Measurements from ENCODE around the gene FOXP1.
A peak's percentile ranks its signal among the peaks of the same experiment; 100 is the strongest.

Gene FOXP1

DNA sequence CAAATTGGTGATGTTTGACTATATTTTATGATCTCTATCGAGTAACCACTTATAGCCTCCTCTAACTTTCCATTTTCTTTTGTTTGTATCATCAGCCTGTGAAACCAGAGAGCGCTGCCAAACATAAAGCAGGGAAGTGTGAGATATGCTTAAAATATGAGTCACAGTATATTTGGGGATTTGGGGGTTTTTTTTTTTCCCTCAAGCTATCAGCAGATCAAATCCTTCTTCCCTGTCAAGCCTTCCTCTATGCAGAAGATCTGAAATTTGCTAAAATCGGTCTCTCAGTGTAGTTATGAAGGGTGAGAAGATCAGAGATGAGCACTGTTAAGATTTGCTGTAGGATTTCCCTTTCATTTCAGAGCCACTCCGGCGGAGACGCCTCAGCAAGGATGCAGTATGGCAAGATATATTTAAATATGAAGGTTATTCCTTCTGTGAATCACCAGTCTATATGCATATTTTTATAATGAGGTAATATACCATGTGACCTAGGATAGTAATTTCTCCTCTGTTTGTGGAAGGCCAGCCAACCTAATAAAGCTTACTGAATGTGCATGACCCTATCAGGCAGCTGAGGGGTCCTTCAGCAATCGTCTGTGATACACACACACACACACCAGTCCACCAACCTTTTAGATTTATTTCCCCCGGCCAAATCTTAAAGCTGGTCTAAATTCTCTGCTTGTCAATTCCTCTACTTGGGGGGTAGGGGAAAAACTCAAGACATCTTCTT is 474.1 kb downstream of the FOXP1 start:
- DNase-seq: no peak

DNA sequence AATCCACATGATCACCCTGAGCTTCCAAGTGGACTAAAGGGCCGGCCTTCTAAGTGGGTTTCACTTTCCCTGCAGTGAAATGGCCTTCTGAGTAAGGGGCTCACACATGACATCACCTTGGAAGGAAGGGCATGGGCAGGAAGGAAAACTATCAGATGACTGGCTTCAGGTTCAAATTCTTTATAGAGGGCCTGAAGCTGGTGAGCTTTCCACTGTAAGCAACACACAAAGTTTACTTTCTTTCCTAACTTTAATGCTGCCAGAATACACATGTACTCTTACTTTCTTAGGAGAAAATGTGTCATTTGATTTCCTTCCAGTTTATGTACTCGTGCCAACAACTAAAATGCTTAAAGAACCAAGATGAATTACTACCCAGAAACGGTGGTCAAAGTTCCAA is 475.6 kb downstream of the FOXP1 start:
- DNase-seq: no peak

DNA sequence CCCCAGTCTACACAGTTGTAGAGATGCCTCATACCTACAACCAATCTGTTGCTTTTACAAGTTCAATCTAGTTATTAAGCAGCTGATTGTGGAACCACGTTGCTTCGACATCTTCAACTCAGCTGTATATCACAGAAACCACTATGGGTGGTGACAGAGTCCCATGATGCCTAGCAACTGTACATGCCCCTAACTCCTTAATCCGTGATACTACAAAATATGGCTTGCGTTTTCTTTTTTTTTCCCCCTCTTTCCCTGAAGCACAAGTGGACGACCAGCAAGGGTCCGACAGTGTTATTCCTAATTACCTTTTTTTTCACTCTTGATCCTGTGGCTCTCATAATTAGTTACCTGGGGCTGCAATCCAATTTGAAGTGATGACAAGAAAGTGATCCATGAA is 478.6 kb downstream of the FOXP1 start:
- DNase-seq: no peak

DNA sequence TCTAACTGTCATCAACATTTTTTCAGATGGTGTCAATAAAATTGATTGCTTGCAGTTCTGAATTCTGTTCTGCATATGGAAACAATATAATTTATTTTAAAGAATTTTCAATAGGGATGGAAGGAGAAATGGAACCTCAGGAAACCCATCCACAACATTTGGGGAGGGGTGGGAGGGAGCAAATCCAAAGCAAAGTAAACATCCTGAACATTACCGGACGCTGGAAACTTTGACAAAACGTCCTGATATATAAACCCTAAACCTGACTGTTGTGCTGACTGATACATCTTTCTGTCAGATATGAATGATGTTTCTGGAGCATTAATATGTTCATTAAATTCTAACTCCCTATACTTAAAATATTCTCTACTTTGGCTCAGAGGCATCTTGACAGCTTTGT is 479.0 kb downstream of the FOXP1 start:
- DNase-seq: no peak

DNA sequence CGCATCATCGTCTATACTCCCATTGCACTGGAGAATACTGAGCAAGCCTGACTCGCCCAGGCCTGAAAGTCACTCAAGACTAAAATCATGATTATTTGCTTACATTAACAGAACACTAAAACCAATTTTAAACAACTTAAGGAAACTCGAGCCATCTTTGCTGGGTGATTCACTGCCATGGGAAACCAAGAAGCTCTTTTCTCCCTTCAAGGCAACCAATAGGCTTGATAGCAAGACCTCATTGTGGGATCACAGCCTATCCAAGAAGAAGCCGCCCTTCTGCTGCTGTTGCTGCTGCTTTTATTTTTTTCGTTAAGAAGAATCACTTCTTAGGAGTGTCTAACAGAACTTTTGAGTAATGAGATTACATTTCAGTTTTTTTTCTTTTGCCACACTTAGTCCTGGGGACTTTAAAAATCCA is 479.4 kb downstream of the FOXP1 start:
- no peak for DNase-seq

DNA sequence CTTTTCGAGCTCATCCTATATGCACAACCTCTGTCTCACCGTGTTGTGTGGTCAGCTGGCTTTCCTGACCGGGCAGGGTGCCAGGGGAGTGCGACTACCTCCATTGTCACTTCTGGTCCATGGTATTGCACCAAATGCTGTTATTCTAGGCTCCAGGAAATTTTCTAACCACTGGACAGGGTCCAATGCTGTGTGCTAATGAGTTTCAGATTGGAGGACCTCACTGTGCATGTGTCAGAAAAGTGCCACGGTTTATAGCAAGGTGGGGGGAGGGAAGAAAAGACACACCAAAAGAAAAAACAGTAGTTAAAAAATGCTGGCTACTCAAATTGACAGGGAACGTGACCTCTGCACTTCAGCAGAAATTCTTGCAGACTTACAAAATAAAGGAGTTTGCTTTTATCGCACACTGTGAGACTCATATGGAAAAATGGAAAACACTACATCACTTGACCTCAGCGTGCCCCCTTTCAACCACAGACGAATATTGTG is 480.1 kb downstream of the FOXP1 start:
- DNase-seq: peak; percentile 64

DNA sequence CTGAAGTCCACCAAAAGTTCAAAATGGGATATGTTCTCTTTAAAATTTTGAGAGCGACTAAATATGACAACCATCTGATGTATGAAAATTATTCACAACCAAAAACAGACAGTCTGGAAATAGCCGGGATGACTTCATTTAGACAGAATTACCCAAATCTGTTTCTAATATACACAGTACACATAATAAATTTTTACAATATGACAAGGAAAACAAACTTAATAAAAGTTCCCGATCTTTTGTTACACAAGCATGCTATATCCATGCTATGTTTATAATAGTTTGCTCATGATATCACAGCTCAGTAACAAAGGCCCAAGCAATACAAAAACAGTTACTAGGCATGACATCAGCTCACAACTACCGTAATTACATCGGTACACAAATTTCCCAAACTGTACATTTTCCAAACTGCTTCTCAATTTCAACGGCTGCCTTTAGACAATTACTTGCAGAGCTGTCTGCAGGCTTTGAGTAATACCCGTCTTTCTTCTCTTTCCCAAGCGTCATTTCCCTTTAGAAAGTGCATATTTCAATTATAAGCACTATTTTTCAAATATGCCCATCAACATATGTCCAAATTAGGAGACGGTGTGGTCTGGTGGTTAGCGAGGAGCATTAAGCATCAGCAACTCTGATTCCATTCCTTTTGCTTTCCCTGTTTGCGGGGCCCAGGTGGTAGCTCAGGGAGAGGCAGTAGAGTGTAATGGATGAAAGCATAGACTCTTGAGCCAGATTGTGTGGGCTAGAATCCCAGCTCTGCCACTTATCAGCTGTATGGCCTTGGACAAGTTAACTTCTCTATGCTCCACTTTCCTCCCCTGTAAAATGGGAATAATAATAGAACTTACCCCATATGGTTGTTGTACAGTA is 481.2 kb downstream of the FOXP1 start:
- DNase-seq: peak; percentile 43

DNA sequence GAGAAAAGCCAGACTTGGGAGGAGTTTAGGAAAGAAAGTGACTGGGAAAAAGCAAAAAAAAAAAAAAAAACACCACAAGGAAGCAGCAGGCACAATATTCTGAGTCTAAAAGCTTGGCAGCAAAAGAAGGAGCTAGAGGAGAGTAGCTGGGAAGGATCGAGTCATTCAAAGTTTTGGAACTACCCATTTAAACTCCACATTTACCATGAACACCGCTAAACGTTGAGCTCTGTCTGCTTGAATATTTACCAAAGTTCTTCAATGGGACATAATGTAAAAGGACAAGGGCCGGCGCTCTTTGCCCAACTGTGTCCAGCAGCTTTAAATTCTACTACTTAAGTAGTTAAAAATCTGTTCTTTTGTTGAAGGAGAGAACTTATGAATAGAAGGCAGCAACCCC is 481.9 kb downstream of the FOXP1 start:
- DNase-seq: no peak

DNA sequence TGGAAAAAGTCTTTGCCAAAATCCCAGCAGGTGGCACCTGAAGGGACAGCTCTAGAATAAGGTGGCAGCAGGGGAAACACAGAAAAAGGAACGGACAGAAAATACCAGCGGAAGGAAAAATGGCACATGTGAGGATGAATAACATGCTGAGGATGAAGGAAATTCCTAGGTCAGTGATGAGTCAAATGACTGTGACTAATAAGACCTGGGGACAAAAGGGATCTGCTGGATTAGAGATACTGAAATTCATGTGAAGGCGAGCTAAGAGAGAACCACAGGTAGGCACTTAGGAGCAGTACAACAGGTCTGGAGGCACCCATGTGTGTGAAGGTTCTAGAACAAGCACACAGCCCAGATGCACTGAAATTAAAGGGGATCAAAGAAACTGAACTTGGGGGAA is 482.5 kb downstream of the FOXP1 start:
- no peak for DNase-seq

DNA sequence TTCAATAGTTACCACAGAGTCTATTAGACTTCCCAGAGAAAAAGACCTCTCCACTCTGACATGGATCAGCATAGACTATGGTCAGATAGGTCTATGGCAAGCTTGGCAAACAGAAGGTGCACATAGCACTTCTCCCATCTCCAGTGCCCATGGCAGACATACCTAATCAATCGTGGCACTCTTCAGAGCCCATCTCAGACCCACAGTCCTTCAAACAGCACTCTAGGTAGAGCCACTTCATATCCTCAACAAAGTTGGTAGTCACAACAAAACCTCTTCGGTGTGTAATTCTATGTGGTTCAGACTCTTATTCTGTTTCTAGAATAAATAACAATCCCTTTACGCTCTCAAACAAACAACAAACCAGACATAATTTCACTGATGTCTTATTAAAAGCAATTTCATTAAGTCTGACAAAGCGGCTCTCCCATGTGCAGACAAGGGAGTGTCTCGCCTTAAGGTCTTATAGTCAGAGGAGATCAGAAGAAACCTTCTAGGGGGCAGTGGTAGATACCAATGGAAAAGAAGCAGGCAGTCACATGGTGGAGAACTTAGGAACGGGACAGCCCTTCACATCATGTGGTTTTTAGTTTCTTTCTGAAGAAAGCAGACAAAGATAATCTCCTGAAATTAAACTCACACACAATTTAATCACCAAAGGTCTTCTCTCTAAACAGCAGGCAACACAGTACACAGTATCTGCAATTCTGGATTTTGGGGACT is 483.4 kb downstream of the FOXP1 start:
- no peak for DNase-seq

DNA sequence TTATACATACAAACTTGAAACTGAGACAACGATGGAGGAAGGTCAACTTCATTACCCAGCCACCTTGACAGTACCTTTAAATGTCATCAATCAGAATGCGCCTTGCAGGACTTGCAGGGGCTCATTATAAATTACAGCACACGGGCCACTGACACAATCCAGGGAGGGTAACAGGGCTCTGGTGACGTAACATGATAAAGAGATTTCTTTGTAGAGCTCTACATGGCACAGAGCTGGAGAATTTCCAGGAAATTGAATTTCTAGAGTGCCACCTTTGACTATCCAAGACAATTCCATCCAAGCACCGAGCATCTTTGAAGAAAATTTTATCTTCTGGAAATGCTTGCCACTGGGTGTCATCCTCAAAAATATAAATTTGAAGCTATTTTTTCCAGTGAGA is 486.0 kb downstream of the FOXP1 start:
- DNase-seq: no peak

DNA sequence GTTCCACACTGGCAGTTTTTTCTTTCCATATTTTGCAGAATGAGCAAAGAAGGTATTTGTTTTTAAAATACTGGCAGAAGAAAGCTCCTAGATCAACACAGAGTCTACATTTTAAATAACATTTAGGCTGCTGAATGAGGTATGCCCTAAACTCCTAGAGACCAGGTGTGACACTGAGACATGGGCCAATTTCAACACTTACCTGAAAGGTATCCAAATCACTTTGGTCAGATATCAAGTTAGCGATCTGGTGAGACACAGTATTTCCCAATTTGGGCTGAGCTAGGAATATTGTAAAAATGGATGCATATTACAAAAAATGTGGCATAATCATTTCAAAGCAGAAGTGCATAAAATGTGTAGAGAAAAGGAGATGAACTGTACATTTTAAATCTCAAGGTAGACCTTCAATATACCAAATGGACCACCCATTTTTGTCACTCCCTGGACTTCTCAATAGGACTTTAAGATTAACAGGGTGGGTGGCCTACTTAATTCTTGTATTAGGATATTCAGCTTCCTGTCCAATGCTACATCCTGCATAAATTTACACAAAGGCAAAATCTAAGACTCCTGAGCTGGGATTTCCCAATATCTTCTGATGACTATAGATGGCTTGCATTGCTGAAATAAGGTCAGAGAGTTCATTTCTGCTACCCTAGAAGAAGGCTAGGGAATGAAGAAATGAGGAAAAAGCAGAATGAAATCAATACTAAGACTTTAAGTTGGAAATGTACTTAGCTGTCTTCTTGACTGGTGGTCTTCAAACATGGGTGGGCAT is 487.8 kb downstream of the FOXP1 start:
- no peak for DNase-seq

DNA sequence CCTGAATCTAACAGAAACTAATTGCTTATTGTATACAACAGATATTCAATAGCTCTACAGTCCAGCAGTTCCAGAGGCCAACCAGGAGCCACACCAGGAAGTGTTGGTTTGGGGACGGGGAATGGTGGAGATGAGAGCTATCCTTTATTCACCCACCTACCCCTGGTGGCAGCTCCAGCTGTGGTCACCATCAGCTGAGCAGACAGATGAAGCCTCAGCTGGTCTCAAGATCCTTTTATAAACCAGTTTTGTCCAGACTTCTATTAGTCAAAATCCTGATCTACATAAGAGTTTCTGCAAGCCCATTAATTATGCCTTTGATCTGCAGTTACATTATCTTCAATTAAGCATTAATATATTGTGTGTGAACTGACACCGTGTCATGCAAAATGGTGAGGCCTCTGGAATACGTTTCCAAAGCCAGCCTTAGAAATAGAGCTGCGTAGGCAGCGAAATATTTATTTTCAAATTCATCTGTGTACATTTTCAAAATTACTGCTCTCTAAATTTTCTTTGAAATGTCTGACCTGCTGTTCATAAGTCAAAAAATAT is 488.8 kb downstream of the FOXP1 start:
- no peak for DNase-seq

DNA sequence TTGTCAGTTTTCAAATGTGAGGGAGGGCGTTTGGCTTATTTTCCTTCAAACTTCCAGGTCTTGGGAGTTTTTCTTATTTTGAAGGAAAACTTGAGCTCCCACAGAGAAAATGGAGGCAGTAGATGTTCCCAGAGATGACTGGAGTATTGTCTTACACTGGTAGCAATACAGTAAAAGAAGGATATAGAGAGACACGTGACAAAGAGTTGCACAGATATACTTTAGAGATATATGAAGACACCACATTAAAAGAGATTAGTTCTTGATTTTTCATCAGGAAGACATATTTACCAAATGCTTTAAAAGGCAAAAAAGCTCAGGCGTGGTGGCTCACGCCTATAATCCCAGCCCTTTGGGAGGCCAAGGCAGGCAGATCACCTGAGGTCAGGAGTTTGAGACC is 490.9 kb downstream of the FOXP1 start:
- no peak for DNase-seq

DNA sequence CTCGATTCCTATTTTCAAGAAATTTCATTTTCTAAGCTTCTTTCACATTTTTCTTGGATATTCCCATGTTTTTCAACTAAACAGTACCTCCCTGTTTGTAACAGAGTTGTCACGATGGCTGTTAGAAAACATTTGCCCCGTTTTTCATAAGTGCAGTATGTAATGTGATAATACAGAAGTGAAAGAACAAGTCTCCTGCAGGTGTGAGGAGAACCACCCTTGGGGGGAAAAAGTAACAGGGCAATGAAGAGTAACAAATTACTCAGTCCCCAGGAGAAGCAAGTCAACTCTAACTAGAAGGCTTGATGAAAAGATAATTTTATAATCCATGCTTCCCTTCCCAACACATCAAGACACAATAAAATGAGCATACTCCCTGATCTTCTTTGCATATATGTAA is 493.3 kb downstream of the FOXP1 start:
- DNase-seq: no peak

DNA sequence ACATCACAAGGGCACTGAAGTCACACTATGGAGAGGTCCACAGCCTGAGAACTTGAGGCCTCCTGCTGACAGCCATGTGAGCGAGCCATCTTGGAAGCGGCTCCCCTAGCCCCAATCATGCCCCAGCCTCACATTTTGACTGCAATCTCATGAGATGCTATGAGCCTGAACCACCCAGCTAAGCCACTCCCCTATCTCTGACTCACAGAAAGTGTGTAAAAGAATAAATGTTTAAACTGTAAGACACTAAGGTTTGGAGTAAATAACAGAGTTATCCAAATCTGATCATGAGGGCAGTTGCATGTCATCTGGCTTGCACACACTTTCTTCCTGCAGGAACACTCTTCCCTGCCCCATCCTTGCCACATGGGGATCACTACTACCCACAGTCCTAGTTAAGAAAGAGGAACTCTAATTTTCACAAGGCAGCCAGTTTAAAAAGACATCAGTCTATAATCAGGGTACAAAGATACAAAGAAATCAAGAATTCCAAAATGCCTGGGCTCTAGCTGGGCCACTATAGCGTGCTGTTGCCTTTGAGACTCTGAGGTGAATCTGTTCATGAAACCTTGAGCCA is 494.2 kb downstream of the FOXP1 start:
- no peak for DNase-seq

DNA sequence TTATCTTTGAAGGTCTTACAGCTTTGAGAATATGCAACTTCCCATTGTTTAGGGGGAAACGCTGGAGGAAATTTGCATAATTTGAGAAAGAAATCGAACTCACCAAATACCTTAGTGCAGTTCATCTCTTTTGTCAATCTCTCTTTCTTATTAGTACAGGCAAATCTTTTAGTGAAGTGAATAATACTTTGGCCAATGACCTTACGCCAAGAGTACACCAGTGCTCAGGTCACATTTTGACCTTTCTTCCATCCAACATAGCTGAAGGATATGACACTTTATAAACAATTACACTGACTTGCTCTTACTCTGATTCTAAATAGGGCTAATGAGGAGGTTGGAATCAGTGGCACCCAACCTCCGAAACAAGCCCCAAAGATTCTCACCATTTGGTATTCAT is 494.8 kb downstream of the FOXP1 start:
- no peak for DNase-seq

DNA sequence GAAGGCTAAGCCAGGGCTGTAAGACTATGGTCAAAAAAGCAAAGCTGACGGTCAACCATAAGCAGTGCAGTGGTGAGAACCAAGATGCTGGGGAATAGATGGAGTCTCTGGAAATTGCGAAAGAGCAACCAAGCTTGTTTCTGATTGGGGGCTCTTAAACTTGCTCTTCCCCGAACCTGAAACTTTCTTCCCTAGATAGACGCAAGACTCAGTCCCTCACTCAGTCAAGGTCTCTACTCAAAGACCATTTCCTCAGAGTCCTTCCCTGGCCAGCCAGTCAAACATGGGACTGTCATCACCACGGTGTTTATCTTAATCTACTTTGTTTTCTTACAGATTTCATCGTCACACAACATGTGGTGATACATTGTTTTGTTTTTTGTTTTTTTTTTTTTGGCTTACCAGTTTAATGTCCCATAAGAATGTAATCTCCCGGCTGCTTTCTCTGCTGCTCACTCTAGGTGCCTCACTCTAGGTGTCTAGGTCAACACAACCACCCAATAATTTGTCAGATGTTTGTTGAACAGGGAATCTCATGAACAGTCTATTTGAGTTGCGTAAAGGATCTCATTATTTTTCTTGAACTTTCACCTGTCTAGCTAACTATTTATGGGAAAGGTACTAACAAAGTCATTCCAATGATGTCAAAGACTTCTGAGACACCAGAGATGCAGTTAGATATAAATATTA is 495.4 kb downstream of the FOXP1 start:
- DNase-seq: no peak

DNA sequence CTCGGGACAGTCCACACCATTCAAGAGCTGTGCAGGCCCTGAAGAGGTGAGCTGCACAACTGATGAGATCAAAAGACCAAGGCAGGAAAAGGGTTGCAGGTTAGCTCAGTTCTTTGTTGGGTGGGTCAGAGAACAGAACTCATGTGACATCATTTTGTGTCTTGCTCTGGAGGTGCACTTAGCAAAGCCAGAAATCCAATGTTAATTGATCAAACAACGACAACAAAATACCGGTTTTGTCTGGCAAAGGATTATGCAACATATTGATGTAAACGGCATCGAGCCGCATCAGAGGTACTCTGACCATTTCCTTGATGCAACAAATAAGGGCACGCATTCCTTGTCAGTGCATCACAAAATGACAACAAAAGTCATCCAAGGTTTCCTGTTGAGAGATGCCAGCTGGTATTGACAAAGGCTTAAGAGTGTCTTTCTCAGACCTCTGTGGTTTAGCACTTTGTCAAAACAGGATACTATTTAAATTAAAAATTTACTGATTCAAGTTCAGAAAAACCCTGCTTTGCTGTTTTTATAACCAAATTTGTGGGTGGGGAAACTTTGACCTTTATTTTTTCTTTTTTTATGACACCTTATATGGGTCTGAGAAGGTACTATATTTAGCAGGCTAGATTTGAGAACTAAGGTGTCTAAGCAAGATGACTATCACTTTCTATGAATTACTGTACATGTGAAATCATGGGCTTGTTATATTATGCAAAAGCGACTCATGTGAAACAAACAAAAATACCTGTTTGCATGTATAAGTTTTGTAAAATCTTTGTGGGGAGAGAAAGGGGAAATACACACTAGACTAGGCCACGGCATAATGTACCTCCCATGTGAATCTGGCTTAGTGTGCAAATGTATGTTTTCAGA is 496.1 kb downstream of the FOXP1 start:
- DNase-seq: no peak

DNA sequence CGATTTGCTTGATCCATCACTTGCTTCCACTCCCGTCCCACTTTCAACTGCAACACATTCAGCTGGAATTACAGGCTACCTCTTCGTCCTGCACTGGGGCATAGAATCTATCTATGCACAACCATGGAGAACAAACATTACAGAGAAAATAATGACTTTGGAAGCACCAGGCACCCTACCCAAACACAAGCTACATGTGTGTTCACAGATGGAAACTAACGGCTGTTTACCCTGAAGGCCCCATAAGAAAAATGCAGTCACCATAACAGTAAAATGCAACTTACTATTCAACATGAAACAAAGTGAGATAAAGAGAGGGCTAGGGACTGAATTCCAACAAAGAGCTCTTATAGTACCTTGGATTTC is 496.8 kb downstream of the FOXP1 start:
- DNase-seq: no peak
